Loucy (cell line): ENCODE results near the gene TSEN54.

Experiments
- H2AFZ ChIP-seq: fragments of 200-600 bp; sonication (generic); 2 replicates; pipeline ENCODE4 v1.6.0; 2016; ENCODE audit warnings: antibody characterized with exemption, mild to moderate bottlenecking, low read length, moderate library complexity
- H3F3A ChIP-seq: fragments of 200-600 bp; 2 replicates; pipeline ENCODE4 v1.6.0; 2016; ENCODE audit warnings: antibody characterized with exemption, low read depth, mild to moderate bottlenecking
- H3K27me3 ChIP-seq: fragments of 200-600 bp; sonication (generic); 2 replicates; pipeline ENCODE4 v1.6.1; 2014; ENCODE audit warnings: low read length, mild to moderate bottlenecking; ENCODE audit not compliant: insufficient read depth, poor library complexity, severe bottlenecking
- H3K36me3 ChIP-seq: fragments of 200-600 bp; sonication (generic); 2 replicates; pipeline ENCODE4 v1.6.1; 2016; ENCODE audit warnings: low read length; ENCODE audit not compliant: insufficient read depth
- H3K4me1 ChIP-seq: fragments of 200-600 bp; sonication (generic); 2 replicates; pipeline ENCODE4 v1.5.1; 2014; ENCODE audit warnings: low read length, mild to moderate bottlenecking; ENCODE audit not compliant: insufficient read depth, poor library complexity, severe bottlenecking
- H3K4me2 ChIP-seq: fragments of 200-600 bp; sonication (generic); 2 replicates; pipeline ENCODE4 v1.6.0; 2014; ENCODE audit warnings: antibody characterized with exemption, low read length, low read depth, mild to moderate bottlenecking; ENCODE audit not compliant: poor library complexity, severe bottlenecking
- H3K4me3 ChIP-seq: fragments of 200-600 bp; sonication (generic); 2 replicates; pipeline ENCODE4 v1.5.1; 2014; ENCODE audit warnings: low read length, mild to moderate bottlenecking, mixed read lengths; ENCODE audit not compliant: poor library complexity, severe bottlenecking
- H3K79me2 ChIP-seq: fragments of 200-600 bp; sonication (generic); 2 replicates; pipeline ENCODE4 v1.6.1; 2014; ENCODE audit warnings: low read length; ENCODE audit not compliant: insufficient read depth
- H3K9ac ChIP-seq: fragments of 200-600 bp; sonication (generic); 2 replicates; pipeline ENCODE4 v1.6.0; 2014; ENCODE audit warnings: mild to moderate bottlenecking, low read depth, low read length, moderate library complexity; ENCODE audit not compliant: poor library complexity, severe bottlenecking
- H3K9me2 ChIP-seq: fragments of 200-600 bp; sonication (generic); replicated peaks from 2 replicates; pipeline ENCODE4 v1.6.1; 2016; ENCODE audit warnings: low read depth, low read length, mixed read lengths
- H3K9me3 ChIP-seq: fragments of 200-600 bp; sonication (generic); 2 replicates; pipeline ENCODE4 v1.6.1; 2014; ENCODE audit warnings: mild to moderate bottlenecking, antibody characterized with exemption, low read length, low read depth; ENCODE audit not compliant: insufficient read depth
- H4K20me1 ChIP-seq: fragments of 200-600 bp; sonication (generic); 2 replicates; pipeline ENCODE4 v1.6.0; 2014; ENCODE audit warnings: antibody characterized with exemption, low read length, mild to moderate bottlenecking; ENCODE audit not compliant: insufficient read depth, poor library complexity, severe bottlenecking
- CTCF ChIP-seq: fragments of 200-600 bp; sonication (generic); conservative IDR thresholded peaks from 2 replicates; pipeline ENCODE4 v1.5.1; 2014; ENCODE audit warnings: mild to moderate bottlenecking, antibody characterized with exemption, low read length
- EZH2phosphoT487 ChIP-seq: fragments of 200-600 bp; IDR thresholded peaks from 2 replicates; pipeline ENCODE4 v1.6.1; 2018; ENCODE audit warnings: antibody characterized with exemption, mild to moderate bottlenecking, moderate library complexity, borderline replicate concordance

Gene TSEN54

GRCh38 chr17:75507733-75508719 is 8.3 kb upstream of the TSEN54 start:
- H3F3A ChIP-seq, result no peaks in the 10 kb centered on the region
- H3K4me2 ChIP-seq, result no peak overlapping the region
- no peak overlapping the region for H2AFZ ChIP-seq
- no peaks in the 10 kb centered on the region for H4K20me1 ChIP-seq
- no peaks in the 10 kb centered on the region for H3K9me3 ChIP-seq
- no peaks in the 10 kb centered on the region for H3K9me2 ChIP-seq
- H3K79me2 ChIP-seq, result no peaks in the 10 kb centered on the region
- no peak overlapping the region for H3K4me3 ChIP-seq
- no peaks in the 10 kb centered on the region for H3K36me3 ChIP-seq
- peaks cover 5% of the 10 kb centered on the region for H3K4me1 ChIP-seq
- no peak for TF ChIP-seq CTCF
- no peak for TF ChIP-seq EZH2phosphoT487
- H3K9ac ChIP-seq, result no peak overlapping the region
- H3K27me3 ChIP-seq, result no peaks in the 10 kb centered on the region

- Histone ChIP-seq H3K79me2 (no peaks in the 10 kb centered on the region), H3K4me1 (peaks cover 5% of the 10 kb centered on the region), H3K4me2 (no peak overlapping the region), H3K9me2 (no peaks in the 10 kb centered on the region), H2AFZ (no peak overlapping the region), H4K20me1 (no peaks in the 10 kb centered on the region), H3K4me3 (no peak overlapping the region), H3K9me3 (no peaks in the 10 kb centered on the region), H3K9ac (no peak overlapping the region), H3K36me3 (no peaks in the 10 kb centered on the region), H3F3A (no peaks in the 10 kb centered on the region), H3K27me3 (no peaks in the 10 kb centered on the region)
- TF ChIP-seq EZH2phosphoT487, result no peak
- no peak for TF ChIP-seq CTCF
These were observed 7.4 kb upstream of the TSEN54 start for GRCh38 chr17:75508931-75509361.

GRCh38 chr17:75509528-75510258 is 6.6 kb upstream of the TSEN54 start:
- no peaks in the 10 kb centered on the region for H3K9me2 ChIP-seq
- TF ChIP-seq EZH2phosphoT487 (no peak), CTCF (no peak)
- no peak overlapping the region for H3K4me3 ChIP-seq
- H3K36me3 ChIP-seq, result no peaks in the 10 kb centered on the region
- H3K79me2 ChIP-seq, result no peaks in the 10 kb centered on the region
- H3F3A ChIP-seq, result no peaks in the 10 kb centered on the region
- H2AFZ ChIP-seq, result no peak overlapping the region
- peaks cover 7% of the 10 kb centered on the region for H3K4me1 ChIP-seq
- H3K9me3 ChIP-seq, result no peaks in the 10 kb centered on the region
- H3K4me2 ChIP-seq, result no peak overlapping the region
- no peaks in the 10 kb centered on the region for H4K20me1 ChIP-seq
- H3K27me3 ChIP-seq, result no peaks in the 10 kb centered on the region
- H3K9ac ChIP-seq, result no peak overlapping the region
